HG03520 (cell line): ENCODE measurements around the gene MMP15.
"Not testable (repeated sequence)": the region's sequence is repeated elsewhere in the genome, so short reads cannot be mapped to it uniquely, and the experiment has no call there.

Experiments used
- ATAC-seq: cut with Tn5 transposase; IDR thresholded peaks from one replicate; pipeline ENCODE4 v1.9.1; 2021; ENCODE audit warnings: mild to moderate bottlenecking, moderate library complexity; ENCODE audit not compliant: unreplicated experiment

The MMP15 gene

GRCh38 chr16:58084635-58085034 lies 59.1 kb downstream of the MMP15 start:
- no peak for ATAC-seq

- no peak for ATAC-seq
These were observed 59.6 kb downstream of the MMP15 start for GRCh38 chr16:58085171-58085570.

GRCh38 chr16:58085584-58086251 lies 60.2 kb downstream of the MMP15 start:
- ATAC-seq, result no peak

GRCh38 chr16:58086381-58087208 lies 61.0 kb downstream of the MMP15 start:
- no peak for ATAC-seq

GRCh38 chr16:58087209-58087913 lies 61.8 kb downstream of the MMP15 start:
- ATAC-seq, result no peak

- ATAC-seq, result no peak
These were observed 62.5 kb downstream of the MMP15 start for GRCh38 chr16:58088091-58088490.

GRCh38 chr16:58090396-58090795 lies 64.8 kb downstream of the MMP15 start:
- ATAC-seq, result not testable (repeated sequence)

GRCh38 chr16:58094026-58094425 lies 68.5 kb downstream of the MMP15 start:
- ATAC-seq, result no peak

GRCh38 chr16:58094791-58095574 lies 69.4 kb downstream of the MMP15 start:
- ATAC-seq, result no peak

- ATAC-seq, result not testable (repeated sequence)
These were observed 70.0 kb downstream of the MMP15 start for GRCh38 chr16:58095575-58095960.

GRCh38 chr16:58096249-58096648 lies 70.7 kb downstream of the MMP15 start:
- ATAC-seq, result no peak
